ENCODE data around the gene SLFN11.
"Not testable (repeated sequence)": the region's sequence is repeated elsewhere in the genome, so short reads cannot be mapped to it uniquely, and the experiment has no call there.

SLFN11 gene

GRCh38 chr17:35359398-35359797 is 14.0 kb downstream of the SLFN11 start:
- no peak for DNase-seq (ENCODE audit: low read depth)

GRCh38 chr17:35352284-35352683 is 21.1 kb downstream of the SLFN11 start:
- DNase-seq (ENCODE audit: low read depth) = no peak

GRCh38 chr17:35350493-35350892 is 22.9 kb downstream of the SLFN11 start:
- no peak for DNase-seq (ENCODE audit: low read depth)

- no peak for DNase-seq (ENCODE audit: low read depth)
Observed at GRCh38 chr17:35345926-35346771, 27.3 kb downstream of the SLFN11 start.

GRCh38 chr17:35345445-35345925 is 27.9 kb downstream of the SLFN11 start:
- DNase-seq (ENCODE audit: low read depth) = no peak

GRCh38 chr17:35344262-35344661 is 29.2 kb downstream of the SLFN11 start:
- no peak for DNase-seq (ENCODE audit: low read depth)

- no peak for DNase-seq (ENCODE audit: low read depth)
Observed at GRCh38 chr17:35342276-35342675, 31.1 kb downstream of the SLFN11 start.

GRCh38 chr17:35341411-35341992 is 31.9 kb downstream of the SLFN11 start:
- no peak for DNase-seq (ENCODE audit: low read depth)

- no peak for DNase-seq (ENCODE audit: low read depth)
Observed at GRCh38 chr17:35338230-35338629, 35.2 kb downstream of the SLFN11 start.

GRCh38 chr17:35337364-35337763 is 36.1 kb downstream of the SLFN11 start:
- DNase-seq (ENCODE audit: low read depth) = no peak

- not testable (repeated sequence) for DNase-seq (ENCODE audit: low read depth)
Observed at GRCh38 chr17:35333578-35333977, 39.8 kb downstream of the SLFN11 start.

- DNase-seq (ENCODE audit: low read depth) = no peak
Observed at GRCh38 chr17:35322749-35323148, 50.7 kb downstream of the SLFN11 start.

GRCh38 chr17:35315971-35316370 is 57.5 kb downstream of the SLFN11 start:
- DNase-seq (ENCODE audit: low read depth) = no peak

- no peak for DNase-seq (ENCODE audit: low read depth)
Observed at GRCh38 chr17:35315283-35315682, 58.1 kb downstream of the SLFN11 start.

GRCh38 chr17:35314415-35315216 is 58.8 kb downstream of the SLFN11 start:
- no peak for DNase-seq (ENCODE audit: low read depth)

- peak; percentile 4 for DNase-seq (ENCODE audit: low read depth)
Observed at GRCh38 chr17:35313875-35314409, 59.5 kb downstream of the SLFN11 start.

GRCh38 chr17:35312790-35313711 is 60.4 kb downstream of the SLFN11 start:
- peak; percentile 39 for DNase-seq (ENCODE audit: low read depth)

- DNase-seq (ENCODE audit: low read depth) = no peak
Observed at GRCh38 chr17:35312346-35312745, 61.1 kb downstream of the SLFN11 start.

GRCh38 chr17:35309345-35309744 is 64.1 kb downstream of the SLFN11 start:
- not testable (repeated sequence) for DNase-seq (ENCODE audit: low read depth)
